Panc1 (cell line): ENCODE data around the gene ULK3. TPM values are rescaled to one million over a fixed set of nuclear protein-coding genes. Genes with fewer than 3 reads are reported as not detected.

Experiments
- ATAC-seq: fragments of 200-7000 bp; cut with Tn5 transposase; 2 replicates; pipeline ENCODE4 v1.9.1; 2020; ENCODE audit warnings: mild to moderate bottlenecking, moderate library complexity
- BruUV-seq: library from RNA; stranded (reverse); fragments of 400-500 nt; replicated peaks from 2 replicates; lab custom pipeline; 2021; lab: Mats Ljungman, UMichigan
- CTCF ChIA-PET: fragments of 300-600 bp; sonication (Branson Sonifier 250); formaldehyde crosslinking; loops from one replicate; lab custom pipeline; 2022; ENCODE audit warnings: antibody characterized with exemption; lab: Charles Lee
- POLR2A ChIA-PET: fragments of 300-600 bp; sonication (Branson Sonifier 250); formaldehyde crosslinking; loops from one replicate; lab custom pipeline; 2022; ENCODE audit warnings: antibody characterized with exemption; lab: Charles Lee
- DNase-seq: peaks from one replicate; pipeline ENCODE4 v3.0.0-alpha.2; 2010; ENCODE audit warnings: low read depth, low spot score
- H3K27ac ChIP-seq: 2 replicates; pipeline ENCODE4 v1.5.1; 2011; ENCODE audit warnings: mild to moderate bottlenecking, low read length, inconsistent platforms
- H3K27me3 ChIP-seq: fragments of 200-500 bp; sonication (Bioruptor generic); 2 replicates; pipeline ENCODE4 v1.6.0; 2014; ENCODE audit warnings: low read length, inconsistent platforms; ENCODE audit not compliant: control insufficient read depth, insufficient read depth
- H3K36me3 ChIP-seq: fragments of 200-500 bp; sonication (Bioruptor generic); 2 replicates; pipeline ENCODE4 v1.5.1; 2014; ENCODE audit warnings: inconsistent platforms, mild to moderate bottlenecking, low read length, moderate library complexity; ENCODE audit not compliant: control insufficient read depth, insufficient read depth
- H3K4me1 ChIP-seq: 2 replicates; pipeline ENCODE4 v1.5.1; 2011; ENCODE audit warnings: inconsistent platforms, mild to moderate bottlenecking, low read length, moderate library complexity; ENCODE audit not compliant: control insufficient read depth, insufficient read depth
- H3K4me3 ChIP-seq, 2 experiments: 2 replicates each; pipeline ENCODE4 v1.5.1; 2011 to 2012; ENCODE audit warnings: low read depth in 2 of 2, low read length in 2 of 2, mild to moderate bottlenecking in 2 of 2, inconsistent platforms in 1 of 2, moderate library complexity in 1 of 2
- H3K9me3 ChIP-seq: fragments of 200-500 bp; sonication (Bioruptor generic); 2 replicates; pipeline ENCODE4 v1.5.1; 2014; ENCODE audit warnings: low read depth, mild to moderate bottlenecking, inconsistent platforms, low read length, moderate library complexity; ENCODE audit not compliant: control insufficient read depth, insufficient read depth
- POLR2AphosphoS5 ChIP-seq: IDR thresholded peaks from 2 replicates; pipeline ENCODE4 v1.6.1; 2012; ENCODE audit warnings: mild to moderate bottlenecking, low read depth, low read length, moderate library complexity
- SIN3A ChIP-seq: IDR thresholded peaks from 2 replicates; pipeline ENCODE4 v1.6.1; 2012; ENCODE audit warnings: low read depth, mild to moderate bottlenecking, low read length, moderate library complexity, borderline replicate concordance; ENCODE audit not compliant: insufficient read depth
- TCF7L2 ChIP-seq: IDR thresholded peaks from 2 replicates; pipeline ENCODE4 v1.6.1; 2011; ENCODE audit warnings: mild to moderate bottlenecking, low read depth, low read length, inconsistent platforms
- in situ Hi-C: cut with HindIII; loops from 2 replicates; pipeline ENCODE4 v1.10.0; 2016; ENCODE audit warnings: low sequenced_read_pairs, low pct_unique_long_range_greater_than_20kb
- intact Hi-C: fragments of 100-400 bp; cut with micrococcal nuclease; formaldehyde crosslinking; loops from one replicate; pipeline ENCODE4 v1.10.0; 2022; ENCODE audit not compliant: unreplicated experiment
- total RNA-seq: library from RNA; stranded (reverse); gene quantifications from one replicate; pipeline ENCODE4 v1.2.1, GENCODE V29; 2021; ENCODE audit not compliant: unreplicated experiment
- TF ChIP-seq, protein P1 (sequence below), 2 experiments: IDR thresholded peaks; 2 replicates each; pipeline ENCODE4 v1.6.1; 2011 to 2012; ENCODE audit warnings: low read depth in 2 of 2, control low read depth in 1 of 2, low read length in 1 of 2, mild to moderate bottlenecking in 1 of 2, moderate library complexity in 1 of 2; ENCODE audit not compliant: insufficient read depth in 1 of 2
- TF ChIP-seq, protein P2 (sequence below): fragments of 450-650 bp; IDR thresholded peaks from 2 replicates; pipeline ENCODE4 v1.5.1; 2017; ENCODE audit warnings: mild to moderate bottlenecking

The ULK3 gene
- total RNA-seq, 1 experiment from 2014 or later, result 73.3 TPM

DNA sequence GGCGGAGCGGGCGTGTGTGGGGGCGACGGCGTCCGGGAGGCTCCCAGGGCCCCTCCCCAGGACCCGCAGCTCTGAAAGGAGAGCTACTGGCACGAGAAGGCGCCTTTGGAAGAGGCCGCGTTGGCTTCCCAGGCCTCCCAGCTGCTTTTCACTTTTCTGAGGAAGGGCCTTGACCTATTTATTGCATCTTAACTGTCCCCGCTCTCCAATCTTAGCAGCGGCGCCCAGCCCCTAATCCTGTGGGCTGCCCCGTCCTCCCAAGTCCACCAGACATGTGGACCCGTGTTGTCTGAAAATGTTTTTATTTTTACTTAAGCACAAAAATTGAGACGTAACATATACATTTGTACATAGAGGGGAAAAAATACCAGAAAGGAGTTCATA is 481 bp upstream of the ULK3 start:
- no peaks in the 10 kb centered on the region for H3K9me3 ChIP-seq
- H3K27ac ChIP-seq, result peak overlapping the region; percentile 97
- intact Hi-C loops, result no loop called here
- H3K4me1 ChIP-seq, result peaks cover 19% of the 10 kb centered on the region
- TSS peak; percentile 97 for BruUV-seq
- ATAC-seq (no peak), DNase-seq (no peak)
- in situ Hi-C loops, result no loop called here
- H3K4me3 ChIP-seq, result peak overlapping the region; percentile 50 to 97
- ChIA-PET CTCF (interaction anchor here (1.0 kb wide), 1 partner anchor 26 kb away, joined by 3 read pairs; no protein-coding TSS in a partner anchor), POLR2A (interaction anchor here (0.6 kb wide), 2 partner anchors 31 to 51 kb away, joined by 3 to 4 read pairs; no protein-coding TSS in a partner anchor)
- H3K27me3 ChIP-seq, result no peaks in the 10 kb centered on the region
- H3K36me3 ChIP-seq, result no peaks in the 10 kb centered on the region
- no peak for TF ChIP-seq TCF7L2
- TF ChIP-seq SIN3A, result no peak
- TF ChIP-seq POLR2AphosphoS5, result no peak
- TF ChIP-seq, protein P1, sequence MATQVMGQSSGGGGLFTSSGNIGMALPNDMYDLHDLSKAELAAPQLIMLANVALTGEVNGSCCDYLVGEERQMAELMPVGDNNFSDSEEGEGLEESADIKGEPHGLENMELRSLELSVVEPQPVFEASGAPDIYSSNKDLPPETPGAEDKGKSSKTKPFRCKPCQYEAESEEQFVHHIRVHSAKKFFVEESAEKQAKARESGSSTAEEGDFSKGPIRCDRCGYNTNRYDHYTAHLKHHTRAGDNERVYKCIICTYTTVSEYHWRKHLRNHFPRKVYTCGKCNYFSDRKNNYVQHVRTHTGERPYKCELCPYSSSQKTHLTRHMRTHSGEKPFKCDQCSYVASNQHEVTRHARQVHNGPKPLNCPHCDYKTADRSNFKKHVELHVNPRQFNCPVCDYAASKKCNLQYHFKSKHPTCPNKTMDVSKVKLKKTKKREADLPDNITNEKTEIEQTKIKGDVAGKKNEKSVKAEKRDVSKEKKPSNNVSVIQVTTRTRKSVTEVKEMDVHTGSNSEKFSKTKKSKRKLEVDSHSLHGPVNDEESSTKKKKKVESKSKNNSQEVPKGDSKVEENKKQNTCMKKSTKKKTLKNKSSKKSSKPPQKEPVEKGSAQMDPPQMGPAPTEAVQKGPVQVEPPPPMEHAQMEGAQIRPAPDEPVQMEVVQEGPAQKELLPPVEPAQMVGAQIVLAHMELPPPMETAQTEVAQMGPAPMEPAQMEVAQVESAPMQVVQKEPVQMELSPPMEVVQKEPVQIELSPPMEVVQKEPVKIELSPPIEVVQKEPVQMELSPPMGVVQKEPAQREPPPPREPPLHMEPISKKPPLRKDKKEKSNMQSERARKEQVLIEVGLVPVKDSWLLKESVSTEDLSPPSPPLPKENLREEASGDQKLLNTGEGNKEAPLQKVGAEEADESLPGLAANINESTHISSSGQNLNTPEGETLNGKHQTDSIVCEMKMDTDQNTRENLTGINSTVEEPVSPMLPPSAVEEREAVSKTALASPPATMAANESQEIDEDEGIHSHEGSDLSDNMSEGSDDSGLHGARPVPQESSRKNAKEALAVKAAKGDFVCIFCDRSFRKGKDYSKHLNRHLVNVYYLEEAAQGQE (IDR thresholded peaks at IDR 0.05; ENCODE audit: insufficient read depth in 1 of 2, low read depth in 2 of 2, low read length in 1 of 2), result no peak
- TF ChIP-seq, protein P2, sequence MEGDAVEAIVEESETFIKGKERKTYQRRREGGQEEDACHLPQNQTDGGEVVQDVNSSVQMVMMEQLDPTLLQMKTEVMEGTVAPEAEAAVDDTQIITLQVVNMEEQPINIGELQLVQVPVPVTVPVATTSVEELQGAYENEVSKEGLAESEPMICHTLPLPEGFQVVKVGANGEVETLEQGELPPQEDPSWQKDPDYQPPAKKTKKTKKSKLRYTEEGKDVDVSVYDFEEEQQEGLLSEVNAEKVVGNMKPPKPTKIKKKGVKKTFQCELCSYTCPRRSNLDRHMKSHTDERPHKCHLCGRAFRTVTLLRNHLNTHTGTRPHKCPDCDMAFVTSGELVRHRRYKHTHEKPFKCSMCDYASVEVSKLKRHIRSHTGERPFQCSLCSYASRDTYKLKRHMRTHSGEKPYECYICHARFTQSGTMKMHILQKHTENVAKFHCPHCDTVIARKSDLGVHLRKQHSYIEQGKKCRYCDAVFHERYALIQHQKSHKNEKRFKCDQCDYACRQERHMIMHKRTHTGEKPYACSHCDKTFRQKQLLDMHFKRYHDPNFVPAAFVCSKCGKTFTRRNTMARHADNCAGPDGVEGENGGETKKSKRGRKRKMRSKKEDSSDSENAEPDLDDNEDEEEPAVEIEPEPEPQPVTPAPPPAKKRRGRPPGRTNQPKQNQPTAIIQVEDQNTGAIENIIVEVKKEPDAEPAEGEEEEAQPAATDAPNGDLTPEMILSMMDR, result no peak

DNA sequence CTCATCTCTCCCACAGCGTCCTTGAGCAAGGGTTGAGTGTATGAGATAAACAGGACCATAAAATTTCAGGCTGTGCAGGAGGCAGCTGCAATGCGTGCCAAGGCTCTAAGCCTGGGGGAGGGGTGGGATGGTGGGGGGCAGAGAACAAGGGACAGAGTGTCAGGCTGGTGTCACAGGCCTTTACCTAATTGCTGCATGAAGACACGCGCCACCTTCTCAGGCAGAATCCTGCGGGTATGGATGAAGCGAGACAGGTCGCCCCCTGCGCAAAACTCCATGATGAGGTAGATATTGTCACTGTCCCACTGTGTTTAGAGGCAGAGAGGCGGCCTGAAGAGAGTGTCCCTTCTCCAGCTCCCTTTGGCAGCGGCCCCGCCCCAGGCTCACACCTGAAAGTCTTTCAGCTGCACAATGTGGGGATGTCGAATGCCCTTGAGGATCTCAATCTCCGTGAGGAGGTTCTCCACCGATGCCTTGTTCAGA is 1.0 kb downstream of the ULK3 start:
- POLR2A ChIA-PET, result interaction anchor here (0.6 kb wide), 1 partner anchor 50 kb away, joined by 3 read pairs; no protein-coding TSS in a partner anchor
- no TSS peak for BruUV-seq
- Histone ChIP-seq H3K27me3 (no peaks in the 10 kb centered on the region), H3K9me3 (no peaks in the 10 kb centered on the region), H3K4me3 (peak overlapping the region; percentile 87 to 97), H3K4me1 (peaks cover 19% of the 10 kb centered on the region), H3K27ac (peak overlapping the region; percentile 91), H3K36me3 (no peaks in the 10 kb centered on the region)
- CTCF ChIA-PET, result interaction anchor here (0.6 to 0.7 kb wide), 2 partner anchors 53 to 127 kb away, joined by 5 to 6 read pairs; no protein-coding TSS in a partner anchor
- in situ Hi-C loops (no loop called here), intact Hi-C loops (no loop called here)
- no peak for ATAC-seq
- no peak for TF ChIP-seq SIN3A
- TF ChIP-seq POLR2AphosphoS5, result no peak
- TF ChIP-seq, protein P1 (IDR thresholded peaks at IDR 0.05; ENCODE audit: insufficient read depth in 1 of 2, low read depth in 2 of 2, low read length in 1 of 2), result no peak
- TF ChIP-seq, protein P2, result no peak
- no peak for TF ChIP-seq TCF7L2
- DNase-seq, result no peak
